ENCODE results near the gene DSTYK.

The DSTYK gene

GRCh38 chr1:205208811-205209210 lies 2.7 kb downstream of the DSTYK start:
- no peaks in the 10 kb centered on the region for H3K9me3 ChIP-seq (ENCODE audit: control insufficient read depth, low read length)
- no peak overlapping the region for H3K9ac ChIP-seq (ENCODE audit: low read length)
- peaks cover 20% of the 10 kb centered on the region for H3K4me1 ChIP-seq (ENCODE audit: control insufficient read depth, insufficient read depth, low read length)
- no peaks in the 10 kb centered on the region for H3K27me3 ChIP-seq (replicated peaks; ENCODE audit: control insufficient read depth, insufficient read depth, low read length)
- H3K4me3 ChIP-seq (ENCODE audit: low read length) = no peak overlapping the region
- DNase-seq (ENCODE audit: low read depth) = no peak
- H3K36me3 ChIP-seq (ENCODE audit: control insufficient read depth, insufficient read depth, low read length, severe bottlenecking) = no peaks in the 10 kb centered on the region

GRCh38 chr1:205205055-205205454 lies 6.4 kb downstream of the DSTYK start:
- H3K4me1 ChIP-seq (ENCODE audit: control insufficient read depth, insufficient read depth, low read length) = peaks cover 18% of the 10 kb centered on the region
- no peaks in the 10 kb centered on the region for H3K36me3 ChIP-seq (ENCODE audit: control insufficient read depth, insufficient read depth, low read length, severe bottlenecking)
- no peaks in the 10 kb centered on the region for H3K9me3 ChIP-seq (ENCODE audit: control insufficient read depth, low read length)
- no peak overlapping the region for H3K9ac ChIP-seq (ENCODE audit: low read length)
- no peak overlapping the region for H3K4me3 ChIP-seq (ENCODE audit: low read length)
- H3K27me3 ChIP-seq (replicated peaks; ENCODE audit: control insufficient read depth, insufficient read depth, low read length) = no peaks in the 10 kb centered on the region
- no peak for DNase-seq (ENCODE audit: low read depth)

GRCh38 chr1:205204552-205204951 lies 7.0 kb downstream of the DSTYK start:
- Histone ChIP-seq H3K36me3 (ENCODE audit: control insufficient read depth, insufficient read depth, low read length, severe bottlenecking) (no peaks in the 10 kb centered on the region), H3K9ac (ENCODE audit: low read length) (no peak overlapping the region)
- DNase-seq (ENCODE audit: low read depth) = peak; percentile 27

GRCh38 chr1:205199931-205200299 lies 11.6 kb downstream of the DSTYK start:
- H3K4me3 ChIP-seq (ENCODE audit: low read length) = no peak overlapping the region
- H3K36me3 ChIP-seq (ENCODE audit: control insufficient read depth, insufficient read depth, low read length, severe bottlenecking) = no peaks in the 10 kb centered on the region
- no peaks in the 10 kb centered on the region for H3K27me3 ChIP-seq (replicated peaks; ENCODE audit: control insufficient read depth, insufficient read depth, low read length)
- H3K9me3 ChIP-seq (ENCODE audit: control insufficient read depth, low read length) = no peaks in the 10 kb centered on the region
- H3K4me1 ChIP-seq (ENCODE audit: control insufficient read depth, insufficient read depth, low read length) = peaks cover 17% of the 10 kb centered on the region
- DNase-seq (ENCODE audit: low read depth) = no peak
- no peak overlapping the region for H3K9ac ChIP-seq (ENCODE audit: low read length)

More at GRCh38 chr1:205204552-205204951, 7.0 kb downstream of the DSTYK start:
- no peaks in the 10 kb centered on the region for H3K27me3 ChIP-seq (replicated peaks; ENCODE audit: control insufficient read depth, insufficient read depth, low read length)
- no peaks in the 10 kb centered on the region for H3K9me3 ChIP-seq (ENCODE audit: control insufficient read depth, low read length)
- peaks cover 15% of the 10 kb centered on the region for H3K4me1 ChIP-seq (ENCODE audit: control insufficient read depth, insufficient read depth, low read length)
- H3K4me3 ChIP-seq (ENCODE audit: low read length) = no peak overlapping the region

- H3K9me3 ChIP-seq (ENCODE audit: control insufficient read depth, low read length) = no peaks in the 10 kb centered on the region
- no peak overlapping the region for H3K4me3 ChIP-seq (ENCODE audit: low read length)
- H3K4me1 ChIP-seq (ENCODE audit: control insufficient read depth, insufficient read depth, low read length) = peaks cover 11% of the 10 kb centered on the region
- H3K36me3 ChIP-seq (ENCODE audit: control insufficient read depth, insufficient read depth, low read length, severe bottlenecking) = no peaks in the 10 kb centered on the region
- H3K9ac ChIP-seq (ENCODE audit: low read length) = no peak overlapping the region
- DNase-seq (ENCODE audit: low read depth) = peak; percentile 62
- no peaks in the 10 kb centered on the region for H3K27me3 ChIP-seq (replicated peaks; ENCODE audit: control insufficient read depth, insufficient read depth, low read length)
These were observed 12.2 kb downstream of the DSTYK start for GRCh38 chr1:205199090-205199930.

- H3K4me3 ChIP-seq (ENCODE audit: low read length) = no peak overlapping the region
- no peaks in the 10 kb centered on the region for H3K27me3 ChIP-seq (replicated peaks; ENCODE audit: control insufficient read depth, insufficient read depth, low read length)
- no peak overlapping the region for H3K9ac ChIP-seq (ENCODE audit: low read length)
- H3K9me3 ChIP-seq (ENCODE audit: control insufficient read depth, low read length) = no peaks in the 10 kb centered on the region
- H3K4me1 ChIP-seq (ENCODE audit: control insufficient read depth, insufficient read depth, low read length) = peaks cover 11% of the 10 kb centered on the region
- peaks cover 2% of the 10 kb centered on the region for H3K36me3 ChIP-seq (ENCODE audit: control insufficient read depth, insufficient read depth, low read length, severe bottlenecking)
- DNase-seq (ENCODE audit: low read depth) = no peak
These were observed 19.2 kb downstream of the DSTYK start for GRCh38 chr1:205192287-205192686.

GRCh38 chr1:205191622-205192021 lies 19.9 kb downstream of the DSTYK start:
- DNase-seq (ENCODE audit: low read depth) = no peak
- Histone ChIP-seq H3K4me3 (ENCODE audit: low read length) (no peak overlapping the region), H3K27me3 (replicated peaks; ENCODE audit: control insufficient read depth, insufficient read depth, low read length) (no peaks in the 10 kb centered on the region), H3K9ac (ENCODE audit: low read length) (no peak overlapping the region), H3K36me3 (ENCODE audit: control insufficient read depth, insufficient read depth, low read length, severe bottlenecking) (peaks cover 9% of the 10 kb centered on the region), H3K4me1 (ENCODE audit: control insufficient read depth, insufficient read depth, low read length) (peaks cover 11% of the 10 kb centered on the region), H3K9me3 (ENCODE audit: control insufficient read depth, low read length) (no peaks in the 10 kb centered on the region)

- Histone ChIP-seq H3K4me1 (ENCODE audit: control insufficient read depth, insufficient read depth, low read length) (peaks cover 11% of the 10 kb centered on the region), H3K9ac (ENCODE audit: low read length) (no peak overlapping the region), H3K27me3 (replicated peaks; ENCODE audit: control insufficient read depth, insufficient read depth, low read length) (no peaks in the 10 kb centered on the region), H3K4me3 (ENCODE audit: low read length) (peak overlapping the region; percentile 15), H3K36me3 (ENCODE audit: control insufficient read depth, insufficient read depth, low read length, severe bottlenecking) (peaks cover 15% of the 10 kb centered on the region), H3K9me3 (ENCODE audit: control insufficient read depth, low read length) (no peaks in the 10 kb centered on the region)
- peak; percentile 44 for DNase-seq (ENCODE audit: low read depth)
These were observed 20.5 kb downstream of the DSTYK start for GRCh38 chr1:205190845-205191577.

GRCh38 chr1:205189131-205189530 lies 22.4 kb downstream of the DSTYK start:
- Histone ChIP-seq H3K9ac (ENCODE audit: low read length) (no peak overlapping the region), H3K27me3 (replicated peaks; ENCODE audit: control insufficient read depth, insufficient read depth, low read length) (no peaks in the 10 kb centered on the region), H3K9me3 (ENCODE audit: control insufficient read depth, low read length) (no peaks in the 10 kb centered on the region), H3K4me1 (ENCODE audit: control insufficient read depth, insufficient read depth, low read length) (peaks cover 12% of the 10 kb centered on the region), H3K4me3 (ENCODE audit: low read length) (no peak overlapping the region), H3K36me3 (ENCODE audit: control insufficient read depth, insufficient read depth, low read length, severe bottlenecking) (peaks cover 15% of the 10 kb centered on the region)
- no peak for DNase-seq (ENCODE audit: low read depth)

GRCh38 chr1:205188596-205188995 lies 22.9 kb downstream of the DSTYK start:
- H3K4me1 ChIP-seq (ENCODE audit: control insufficient read depth, insufficient read depth, low read length) = peaks cover 17% of the 10 kb centered on the region
- H3K4me3 ChIP-seq (ENCODE audit: low read length) = no peak overlapping the region
- no peak for DNase-seq (ENCODE audit: low read depth)
- H3K9ac ChIP-seq (ENCODE audit: low read length) = no peak overlapping the region
- H3K36me3 ChIP-seq (ENCODE audit: control insufficient read depth, insufficient read depth, low read length, severe bottlenecking) = peaks cover 15% of the 10 kb centered on the region
- H3K27me3 ChIP-seq (replicated peaks; ENCODE audit: control insufficient read depth, insufficient read depth, low read length) = no peaks in the 10 kb centered on the region
- H3K9me3 ChIP-seq (ENCODE audit: control insufficient read depth, low read length) = no peaks in the 10 kb centered on the region

GRCh38 chr1:205188098-205188497 lies 23.4 kb downstream of the DSTYK start:
- H3K9me3 ChIP-seq (ENCODE audit: control insufficient read depth, low read length) = no peaks in the 10 kb centered on the region
- DNase-seq (ENCODE audit: low read depth) = no peak

More at GRCh38 chr1:205188098-205188497, 23.4 kb downstream of the DSTYK start:
- H3K4me3 ChIP-seq (ENCODE audit: low read length) = no peak overlapping the region
- H3K9ac ChIP-seq (ENCODE audit: low read length) = no peak overlapping the region
- peaks cover 22% of the 10 kb centered on the region for H3K4me1 ChIP-seq (ENCODE audit: control insufficient read depth, insufficient read depth, low read length)
- H3K36me3 ChIP-seq (ENCODE audit: control insufficient read depth, insufficient read depth, low read length, severe bottlenecking) = peaks cover 15% of the 10 kb centered on the region
- H3K27me3 ChIP-seq (replicated peaks; ENCODE audit: control insufficient read depth, insufficient read depth, low read length) = no peaks in the 10 kb centered on the region
